Astrocyte (in vitro differentiated cells and primary cell): ENCODE data around the gene RAD50. TPM values are rescaled to one million over a fixed set of nuclear protein-coding genes. Genes with fewer than 3 reads are reported as not detected.

ENCODE experiments used
- DNase-seq: peaks from one replicate; pipeline ENCODE4 v3.0.0-alpha.2; 2010; ENCODE audit warnings: low read depth
- FAIRE-seq: peaks from 2 replicates; lab custom pipeline; 2011; peaks lifted over from hg19 to GRCh38; lab: Jason Lieb, UNC
- H2AFZ ChIP-seq: 2 replicates; pipeline ENCODE4 v1.6.0; 2012; ENCODE audit warnings: low read depth, low read length, inconsistent platforms
- H3K27ac ChIP-seq: 2 replicates; pipeline ENCODE4 v1.5.1; 2011; ENCODE audit warnings: low read depth, low read length, inconsistent platforms
- H3K27me3 ChIP-seq: 2 replicates; pipeline ENCODE4 v1.6.0; 2011; ENCODE audit warnings: low read length, inconsistent platforms; ENCODE audit not compliant: insufficient read depth
- H3K36me3 ChIP-seq: 2 replicates; pipeline ENCODE4 v1.5.1; 2011; ENCODE audit warnings: low read length, inconsistent platforms; ENCODE audit not compliant: insufficient read depth
- H3K4me1 ChIP-seq: 2 replicates; pipeline ENCODE4 v1.5.1; 2011; ENCODE audit warnings: low read length, inconsistent platforms; ENCODE audit not compliant: insufficient read depth
- H3K4me2 ChIP-seq: 2 replicates; pipeline ENCODE4 v1.6.0; 2012; ENCODE audit warnings: low read length, inconsistent platforms
- H3K4me3 ChIP-seq: 2 replicates; pipeline ENCODE4 v1.5.1; 2011; ENCODE audit warnings: low read depth, mild to moderate bottlenecking, low read length, inconsistent platforms; ENCODE audit not compliant: insufficient read depth
- H3K79me2 ChIP-seq: 2 replicates; pipeline ENCODE4 v1.6.0; 2012; ENCODE audit warnings: mild to moderate bottlenecking, low read length, inconsistent platforms; ENCODE audit not compliant: insufficient read depth
- H3K9ac ChIP-seq: 2 replicates; pipeline ENCODE4 v1.6.0; 2012; ENCODE audit warnings: mild to moderate bottlenecking, low read length, inconsistent platforms
- H3K9me3 ChIP-seq: 2 replicates; pipeline ENCODE4 v1.5.1; 2012; ENCODE audit warnings: low read depth, mild to moderate bottlenecking, low read length, inconsistent platforms; ENCODE audit not compliant: insufficient read depth
- H4K20me1 ChIP-seq: 2 replicates; pipeline ENCODE4 v1.6.0; 2012; ENCODE audit warnings: low read length, inconsistent platforms; ENCODE audit not compliant: insufficient read depth
- H3K27ac Mint-ChIP-seq: one replicate; pipeline ENCODE4 v1.8.0; 2021; ENCODE audit warnings: mild to moderate bottlenecking, mixed read lengths; ENCODE audit not compliant: unreplicated experiment
- H3K27me3 Mint-ChIP-seq: one replicate; pipeline ENCODE4 v1.8.0; 2021; ENCODE audit warnings: low read depth, mixed read lengths; ENCODE audit not compliant: unreplicated experiment
- H3K36me3 Mint-ChIP-seq: one replicate; pipeline ENCODE4 v1.8.0; 2021; ENCODE audit warnings: low read depth, mixed read lengths; ENCODE audit not compliant: unreplicated experiment
- H3K4me1 Mint-ChIP-seq: one replicate; pipeline ENCODE4 v1.8.0; 2021; ENCODE audit warnings: low read depth, mixed read lengths; ENCODE audit not compliant: unreplicated experiment
- H3K4me3 Mint-ChIP-seq: one replicate; pipeline ENCODE4 v1.8.0; 2021; ENCODE audit warnings: mild to moderate bottlenecking, moderate library complexity, mixed read lengths; ENCODE audit not compliant: unreplicated experiment
- H3K9me3 Mint-ChIP-seq: one replicate; pipeline ENCODE4 v1.8.0; 2021; ENCODE audit warnings: mild to moderate bottlenecking, mixed read lengths; ENCODE audit not compliant: unreplicated experiment
- CTCF ChIP-seq: IDR thresholded peaks from 2 replicates; pipeline ENCODE4 v1.5.1; 2011; ENCODE audit warnings: low read depth, mild to moderate bottlenecking, inconsistent platforms, low read length, moderate library complexity; ENCODE audit not compliant: insufficient read depth
- EZH2 ChIP-seq: IDR thresholded peaks from 2 replicates; pipeline ENCODE4 v1.6.1; 2012; ENCODE audit warnings: mild to moderate bottlenecking, low read length, inconsistent platforms; ENCODE audit not compliant: insufficient read depth
- total RNA-seq: library from RNA; stranded (reverse); gene quantifications from 2 replicates; pipeline ENCODE4 v1.2.1, GENCODE V29; 2021

RAD50 gene
- total RNA-seq, 1 donor from 2014 or later: 26.8 TPM

DNA sequence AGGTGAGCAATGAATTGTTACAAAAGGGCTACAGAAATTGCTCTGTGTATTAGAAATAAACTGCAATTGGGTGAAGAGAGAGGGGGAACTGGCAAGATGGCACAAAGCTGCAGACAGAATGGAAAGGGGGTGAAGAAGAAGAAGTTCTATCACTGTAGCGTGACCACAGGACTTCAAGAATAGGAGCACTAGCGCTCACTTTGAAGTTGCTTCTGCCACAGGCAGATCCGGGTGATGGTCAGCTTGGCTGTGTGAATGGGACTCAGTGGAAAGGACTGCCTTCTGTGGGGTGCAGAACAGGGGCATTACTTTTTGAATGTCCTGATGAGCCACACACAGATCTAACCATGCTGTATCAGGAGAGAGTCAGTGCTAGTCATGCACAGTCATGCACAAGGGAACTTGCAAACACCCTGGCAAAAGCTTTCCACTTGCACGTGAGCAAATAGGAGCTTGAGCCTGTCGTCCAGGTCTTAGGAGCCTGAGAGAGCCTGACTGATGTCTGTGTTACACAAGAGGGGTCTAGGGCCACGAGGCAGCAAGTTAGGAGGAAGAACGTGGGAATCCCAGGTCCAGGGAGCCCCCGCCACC is 29.7 kb upstream of the RAD50 start:
- no peak overlapping the region for H3K27ac ChIP-seq
- FAIRE-seq: no peak

DNA sequence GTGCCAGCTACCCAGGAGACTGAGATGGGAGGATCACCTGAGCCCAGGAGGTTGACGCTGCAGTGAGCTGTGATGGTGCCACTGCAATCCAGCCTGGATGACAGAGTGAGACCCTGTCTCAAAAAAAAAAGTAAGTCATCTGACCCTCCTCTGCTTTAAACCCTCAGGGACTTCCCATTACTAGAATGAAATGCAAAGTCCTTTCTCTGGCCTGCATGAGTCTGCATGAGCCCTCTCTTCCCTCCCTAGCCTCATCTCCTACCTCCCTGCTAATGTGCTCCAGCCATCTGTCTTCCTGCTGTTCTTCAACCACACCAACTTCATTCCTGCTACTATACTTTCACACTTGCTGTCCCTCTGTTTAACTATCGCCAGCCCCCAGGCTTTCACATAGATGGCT is 28.8 kb upstream of the RAD50 start:
- Histone ChIP-seq H3K9ac (no peak overlapping the region), H3K36me3 (no peaks in the 10 kb centered on the region), H3K79me2 (no peaks in the 10 kb centered on the region), H3K4me3 (no peak overlapping the region), H3K4me1 (no peaks in the 10 kb centered on the region), H2AFZ (no peak overlapping the region), H3K27me3 (peaks cover 30% of the 10 kb centered on the region), H3K27ac (no peak overlapping the region), H3K9me3 (no peaks in the 10 kb centered on the region), H3K4me2 (no peak overlapping the region), H4K20me1 (peaks cover 3% of the 10 kb centered on the region)
- FAIRE-seq: no peak
- peaks cover 23% of the 10 kb centered on the region for H3K27me3 Mint-ChIP-seq
- no peak overlapping the region for H3K4me3 Mint-ChIP-seq
- H3K27ac Mint-ChIP-seq: no peak overlapping the region
- no peaks in the 10 kb centered on the region for H3K9me3 Mint-ChIP-seq
- no peak for DNase-seq
- H3K36me3 Mint-ChIP-seq: no peaks in the 10 kb centered on the region
- TF ChIP-seq EZH2 (no peak), CTCF (no peak)
- peaks cover 1% of the 10 kb centered on the region for H3K4me1 Mint-ChIP-seq

More for the DNA sequence above, 29.7 kb upstream of the RAD50 start:
- Histone ChIP-seq H3K27me3 (peaks cover 21% of the 10 kb centered on the region), H3K4me2 (no peak overlapping the region), H3K9me3 (no peaks in the 10 kb centered on the region), H3K4me3 (no peak overlapping the region), H3K36me3 (no peaks in the 10 kb centered on the region), H2AFZ (no peak overlapping the region), H3K4me1 (no peaks in the 10 kb centered on the region), H4K20me1 (peaks cover 3% of the 10 kb centered on the region), H3K79me2 (no peaks in the 10 kb centered on the region), H3K9ac (no peak overlapping the region)
- peaks cover 22% of the 10 kb centered on the region for H3K27me3 Mint-ChIP-seq
- TF ChIP-seq EZH2: no peak
- TF ChIP-seq CTCF: no peak
- H3K4me1 Mint-ChIP-seq: peaks cover 1% of the 10 kb centered on the region
- no peaks in the 10 kb centered on the region for H3K9me3 Mint-ChIP-seq
- H3K4me3 Mint-ChIP-seq: no peak overlapping the region
- H3K27ac Mint-ChIP-seq: no peak overlapping the region
- no peaks in the 10 kb centered on the region for H3K36me3 Mint-ChIP-seq
- no peak for DNase-seq

DNA sequence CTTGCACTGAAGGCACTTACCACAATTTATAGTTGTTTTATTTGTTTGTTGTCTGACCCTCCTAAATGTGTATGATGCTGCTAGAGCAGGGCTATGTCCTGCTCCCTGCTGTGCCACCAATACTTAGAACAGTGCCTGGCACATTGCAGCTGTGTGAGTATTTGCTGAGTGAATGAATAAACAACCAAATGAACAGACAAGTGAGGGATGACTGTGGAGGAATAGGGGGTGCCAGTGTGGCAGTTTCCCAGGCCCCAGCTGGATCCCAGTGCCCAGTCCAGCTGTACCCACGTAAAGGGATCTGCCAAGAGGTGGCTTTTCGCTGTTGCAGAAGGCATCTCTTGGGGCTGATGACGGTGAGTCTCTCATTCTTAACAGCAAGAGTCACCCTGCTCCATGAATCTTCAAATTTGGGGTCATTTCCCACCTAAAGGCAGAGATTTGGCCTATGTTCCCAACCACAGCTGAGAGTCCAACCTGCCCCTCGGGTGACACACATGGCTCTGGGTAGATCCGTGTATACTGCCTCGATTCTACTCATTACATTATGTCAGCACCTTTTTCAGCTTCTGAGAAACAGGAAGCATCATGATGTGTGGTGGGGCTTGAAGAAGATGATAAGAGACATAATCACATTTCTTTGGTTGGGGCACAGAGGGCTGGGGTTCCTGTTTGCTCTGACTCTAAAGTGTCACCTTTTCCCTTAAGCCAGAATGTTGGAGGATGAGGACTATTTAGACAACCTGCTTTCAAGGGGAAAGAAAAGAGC is 27.7 kb upstream of the RAD50 start:
- Histone ChIP-seq H3K4me2 (no peak overlapping the region), H3K79me2 (no peaks in the 10 kb centered on the region), H3K36me3 (no peaks in the 10 kb centered on the region), H3K27me3 (peaks cover 30% of the 10 kb centered on the region), H3K9me3 (no peaks in the 10 kb centered on the region), H2AFZ (no peak overlapping the region), H4K20me1 (peaks cover 3% of the 10 kb centered on the region), H3K4me3 (no peak overlapping the region), H3K9ac (no peak overlapping the region), H3K4me1 (no peaks in the 10 kb centered on the region), H3K27ac (no peak overlapping the region)
- H3K4me3 Mint-ChIP-seq: no peak overlapping the region
- H3K4me1 Mint-ChIP-seq: peaks cover 1% of the 10 kb centered on the region
- H3K36me3 Mint-ChIP-seq: no peaks in the 10 kb centered on the region
- H3K9me3 Mint-ChIP-seq: no peaks in the 10 kb centered on the region
- H3K27ac Mint-ChIP-seq: no peak overlapping the region
- FAIRE-seq (no peak), DNase-seq (no peak)
- no peak for TF ChIP-seq EZH2
- no peak for TF ChIP-seq CTCF
- H3K27me3 Mint-ChIP-seq: peaks cover 23% of the 10 kb centered on the region
